ENCODE measurements around the gene ST8SIA1. TPM values are rescaled to one million over a fixed set of nuclear protein-coding genes. Genes with fewer than 3 reads are reported as not detected.

The ST8SIA1 gene
- total RNA-seq, 4 donors from 2014 or later = 9.4 to 19.9 (median 14.3) TPM

DNA sequence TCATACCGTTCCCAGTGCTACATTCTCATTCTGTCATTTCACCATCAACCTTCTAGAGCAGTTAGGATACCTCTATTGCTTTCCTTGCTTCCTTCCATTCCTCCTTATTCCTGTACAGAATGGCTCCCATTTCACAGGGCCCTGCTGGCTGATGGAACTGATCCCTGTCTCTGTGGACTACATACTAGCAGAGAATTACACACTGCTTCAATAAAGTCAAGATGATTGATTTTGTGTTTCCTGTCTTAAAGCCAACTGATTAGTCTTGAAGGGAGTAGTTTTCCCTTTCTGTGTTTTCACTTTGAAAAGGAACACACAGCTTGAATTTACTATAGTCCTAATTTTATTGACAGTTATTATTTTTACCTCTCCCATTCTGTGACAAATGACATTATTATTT is 130.1 kb downstream of the ST8SIA1 start:
- 80 to 100% methylated on average over 1 of the region's 1 CpG for WGBS, 2 donors (ENCODE audit: low coverage in 1 of 2)

GRCh38 chr12:22202847-22203246 is 131.7 kb downstream of the ST8SIA1 start:
- ATAC-seq = no peak
- Histone ChIP-seq H3K4me1 (no peaks in the 10 kb centered on the region), H3K27me3 (no peaks in the 10 kb centered on the region), H3K36me3 (peaks cover 0 to 7% of the 10 kb centered on the region in 2 donors), H3K27ac (no peak overlapping the region), H3K4me3 (no peak overlapping the region), H3K9me3 (no peaks in the 10 kb centered on the region)
- no peak for TF ChIP-seq POLR2AphosphoS5 (IDR thresholded peaks at IDR 0.05)
- no peak for TF ChIP-seq POLR2A (IDR thresholded peaks at IDR 0.05)
- 76 to 87% methylated on average over 5 of the region's 5 CpGs for WGBS, 2 donors (ENCODE audit: low coverage in 1 of 2)

More for the DNA sequence above, 130.1 kb downstream of the ST8SIA1 start:
- Histone ChIP-seq H3K36me3 (peaks cover 0 to 7% of the 10 kb centered on the region in 2 donors), H3K4me1 (no peaks in the 10 kb centered on the region), H3K4me3 (no peak overlapping the region), H3K27ac (no peak overlapping the region), H3K27me3 (no peaks in the 10 kb centered on the region), H3K9me3 (no peaks in the 10 kb centered on the region)
- no peak for ATAC-seq
- TF ChIP-seq POLR2A (IDR thresholded peaks at IDR 0.05) = no peak
- TF ChIP-seq POLR2AphosphoS5 (IDR thresholded peaks at IDR 0.05) = no peak
- no peak for TF ChIP-seq CTCF (IDR thresholded peaks at IDR 0.05)
- TF ChIP-seq EP300 (IDR thresholded peaks at IDR 0.05) = no peak

DNA sequence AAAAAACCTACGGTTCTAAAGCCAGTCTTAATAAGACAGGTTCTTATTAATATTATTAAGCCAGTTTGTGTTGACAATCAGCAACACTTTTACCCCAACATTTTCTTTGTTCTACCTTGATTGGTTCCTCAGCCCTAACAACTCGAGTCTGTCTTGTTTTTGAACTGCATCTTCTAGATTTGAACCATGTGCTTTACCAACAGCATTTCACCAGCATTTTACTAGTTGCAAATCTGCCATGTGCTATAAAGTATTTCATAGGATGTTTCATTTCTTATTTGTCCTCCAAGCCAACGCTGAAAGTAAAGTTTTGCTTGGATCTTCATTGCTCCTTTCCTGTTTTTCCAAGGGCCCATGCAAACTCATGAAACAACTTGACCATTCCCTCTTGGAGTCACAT is 133.4 kb downstream of the ST8SIA1 start:
- no peak overlapping the region for H3K27ac ChIP-seq
- WGBS, 2 donors (ENCODE audit: low coverage in 1 of 2) = 93 to 100% methylated on average over 3 of the region's 3 CpGs
- TF ChIP-seq POLR2A (IDR thresholded peaks at IDR 0.05) = no peak
- TF ChIP-seq CTCF (IDR thresholded peaks at IDR 0.05) = no peak
- TF ChIP-seq POLR2AphosphoS5 (IDR thresholded peaks at IDR 0.05) = no peak
- TF ChIP-seq EP300 (IDR thresholded peaks at IDR 0.05) = no peak
- H3K9me3 ChIP-seq = no peaks in the 10 kb centered on the region
- no peak overlapping the region for H3K4me3 ChIP-seq
- H3K27me3 ChIP-seq = no peaks in the 10 kb centered on the region
- H3K4me1 ChIP-seq = no peaks in the 10 kb centered on the region
- ATAC-seq = no peak
- peaks cover 0 to 7% of the 10 kb centered on the region in 2 donors for H3K36me3 ChIP-seq

DNA sequence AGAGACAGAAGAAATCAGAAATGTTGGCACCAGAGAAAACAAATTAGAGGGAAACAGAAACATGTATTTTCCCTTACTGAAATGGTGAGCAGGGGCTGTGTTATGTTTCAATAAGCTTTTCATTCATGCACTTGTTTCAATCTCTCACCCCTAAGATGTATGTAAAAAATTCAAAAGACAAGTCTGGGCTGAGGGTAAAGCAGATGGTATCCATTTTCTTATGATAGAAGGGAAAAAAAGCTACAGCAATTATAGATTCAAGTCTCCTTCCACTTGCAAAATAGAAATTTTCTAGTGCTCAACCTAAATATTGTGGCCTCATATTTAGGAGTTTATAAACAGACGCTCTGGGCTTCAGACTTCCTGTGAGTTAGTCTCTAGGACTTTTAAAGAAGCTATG is 138.3 kb downstream of the ST8SIA1 start:
- Histone ChIP-seq H3K27ac (no peak overlapping the region), H3K4me3 (no peak overlapping the region), H3K27me3 (no peaks in the 10 kb centered on the region), H3K4me1 (no peaks in the 10 kb centered on the region), H3K9me3 (no peaks in the 10 kb centered on the region), H3K36me3 (peaks cover 0 to under 1% of the 10 kb centered on the region in 2 donors)
- 89 to 100% methylated on average over 1 of the region's 1 CpG for WGBS, 2 donors (ENCODE audit: low coverage in 1 of 2)
- ATAC-seq = no peak
- TF ChIP-seq CTCF (IDR thresholded peaks at IDR 0.05) (no peak), POLR2A (IDR thresholded peaks at IDR 0.05) (no peak), EP300 (IDR thresholded peaks at IDR 0.05) (no peak), POLR2AphosphoS5 (IDR thresholded peaks at IDR 0.05) (no peak)

GRCh38 chr12:22190969-22191368 is 143.5 kb downstream of the ST8SIA1 start:
- Histone ChIP-seq H3K9me3 (no peaks in the 10 kb centered on the region), H3K4me3 (no peak overlapping the region), H3K27me3 (no peaks in the 10 kb centered on the region), H3K4me1 (no peaks in the 10 kb centered on the region), H3K27ac (no peak overlapping the region), H3K36me3 (no peaks in the 10 kb centered on the region)
- ATAC-seq = no peak
- WGBS, 2 donors (ENCODE audit: low coverage in 1 of 2) = 60 to 62% methylated on average over 1 of the region's 1 CpG
- TF ChIP-seq EP300 (IDR thresholded peaks at IDR 0.05) = no peak
- no peak for TF ChIP-seq CTCF (IDR thresholded peaks at IDR 0.05)
- TF ChIP-seq POLR2AphosphoS5 (IDR thresholded peaks at IDR 0.05) = no peak
- no peak for TF ChIP-seq POLR2A (IDR thresholded peaks at IDR 0.05)

All from gastroesophageal sphincter (tissue), 4 donors.